HepG2 (cell line): ENCODE data around the gene MAPRE3. TPM values are rescaled to one million over a fixed set of nuclear protein-coding genes. Genes with fewer than 3 reads are reported as not detected.

Experiments
- ARID2 ChIP-seq: sonication (generic); formaldehyde crosslinking; IDR thresholded peaks from 2 replicates; pipeline ENCODE4 v1.8.1; 2022; ENCODE audit warnings: mild to moderate bottlenecking, missing genetic modification reagents, borderline replicate concordance
- EZH2 ChIP-seq: conservative IDR thresholded peaks from 2 replicates; pipeline ENCODE4 v1.6.1; 2012; ENCODE audit warnings: mild to moderate bottlenecking, low read depth, low read length, moderate library complexity
- HIVEP1 ChIP-seq: sonication (generic); formaldehyde crosslinking; IDR thresholded peaks from 2 replicates; pipeline ENCODE4 v1.4.0; 2020; ENCODE audit warnings: mild to moderate bottlenecking, missing genetic modification reagents
- HNF4G ChIP-seq, 2 experiments: sonication (generic) in 1 of 2; formaldehyde crosslinking in 1 of 2; IDR thresholded peaks; 2 replicates each; pipeline versions ENCODE4 v1.4.0 to v1.6.1; 2011 to 2020; ENCODE audit warnings: borderline replicate concordance in 2 of 2, low read depth in 2 of 2, mild to moderate bottlenecking in 2 of 2, low read length in 1 of 2, missing genetic modification reagents in 1 of 2, moderate library complexity in 1 of 2
- MAF1 ChIP-seq: sonication (generic); formaldehyde crosslinking; IDR thresholded peaks from 2 replicates; pipeline ENCODE4 v1.5.0; 2020; ENCODE audit warnings: missing genetic modification reagents, borderline replicate concordance
- NFIB ChIP-seq: sonication (generic); formaldehyde crosslinking; IDR thresholded peaks from 2 replicates; pipeline ENCODE4 v1.9.0; 2021; ENCODE audit warnings: missing genetic modification reagents, mild to moderate bottlenecking, borderline replicate concordance
- NFIC ChIP-seq: IDR thresholded peaks from 2 replicates; pipeline ENCODE4 v1.6.1; 2012; ENCODE audit warnings: mild to moderate bottlenecking, low read length, inconsistent platforms
- PAX8 ChIP-seq: sonication (generic); formaldehyde crosslinking; IDR thresholded peaks from 2 replicates; pipeline ENCODE4 v1.8.0; 2022; ENCODE audit warnings: mild to moderate bottlenecking, missing genetic modification reagents, borderline replicate concordance
- POLR2G ChIP-seq: fragments of 200-400 bp; formaldehyde crosslinking; IDR thresholded peaks from 2 replicates; pipeline ENCODE4 v1.6.1; 2018; ENCODE audit warnings: mild to moderate bottlenecking, low read depth, low read length, moderate library complexity
- SMAD1 ChIP-seq: sonication (generic); formaldehyde crosslinking; IDR thresholded peaks from 2 replicates; pipeline ENCODE4 v1.4.0; 2020; ENCODE audit warnings: missing genetic modification reagents, low read depth, mild to moderate bottlenecking, borderline replicate concordance
- SRSF9 ChIP-seq: fragments of 200-400 bp; formaldehyde crosslinking; IDR thresholded peaks from 2 replicates; pipeline ENCODE4 v1.6.1; 2018; ENCODE audit warnings: borderline replicate concordance, mild to moderate bottlenecking, low read depth, low read length; ENCODE audit not compliant: insufficient read depth, poor library complexity, severe bottlenecking
- ZNF382 ChIP-seq: sonication (generic); formaldehyde crosslinking; IDR thresholded peaks from 2 replicates; pipeline ENCODE4 v1.5.0; 2020; ENCODE audit warnings: missing genetic modification reagents, mild to moderate bottlenecking, borderline replicate concordance
- ZNF569 ChIP-seq: sonication (generic); formaldehyde crosslinking; IDR thresholded peaks from 2 replicates; pipeline ENCODE4 v1.5.0; 2020; ENCODE audit warnings: mild to moderate bottlenecking, missing genetic modification reagents, moderate library complexity, borderline replicate concordance
- ZNF747 ChIP-seq: sonication (generic); formaldehyde crosslinking; IDR thresholded peaks from 2 replicates; pipeline ENCODE4 v1.8.1; 2023; ENCODE audit warnings: missing genetic modification reagents, mild to moderate bottlenecking, borderline replicate concordance
- polyA plus RNA-seq, 8 experiments: library from polyadenylated mRNA; depleted of rRNA in 3 of 8; stranded (reverse) in 7 of 8; unstranded in 1 of 8; fragments of >200 nt; fragmentation: Illumina TruSeq in 4 of 8; extraction: Trizol in 4 of 8; gene quantifications; 2 replicates each; pipeline versions ENCODE4 v1.2.1 to v1.2.3, GENCODE V29; 2011 to 2016; ENCODE audit warnings: low read depth in 4 of 8, missing spikeins in 1 of 8, mixed read lengths in 1 of 8; ENCODE audit not compliant: insufficient read depth in 1 of 8
- total RNA-seq, 5 experiments: library from RNA; depleted of rRNA; stranded (reverse); fragments of >200 nt; fragmentation: Illumina TruSeq; extraction: Trizol; gene quantifications; 2 replicates each; pipeline ENCODE4 v1.2.3, GENCODE V29; 2016; ENCODE audit warnings: low read depth in 1 of 5
- TF ChIP-seq, protein P1 (sequence below): sonication (generic); formaldehyde crosslinking; IDR thresholded peaks from 2 replicates; pipeline ENCODE4 v1.5.0; 2020; ENCODE audit warnings: missing genetic modification reagents
- TF ChIP-seq, protein P2 (sequence below), 2 experiments: sonication (generic) in 1 of 2; formaldehyde crosslinking in 1 of 2; IDR thresholded peaks; 2 replicates each; pipeline versions ENCODE4 v1.4.0 to v1.6.1; 2016 to 2020; ENCODE audit warnings: borderline replicate concordance in 1 of 2, low read depth in 1 of 2, mild to moderate bottlenecking in 1 of 2, missing genetic modification reagents in 1 of 2
- TF ChIP-seq, protein P3 (sequence below): sonication (generic); formaldehyde crosslinking; IDR thresholded peaks from 2 replicates; pipeline ENCODE4 v1.8.0; 2022; ENCODE audit warnings: mild to moderate bottlenecking, missing genetic modification reagents
- TF ChIP-seq, protein P4 (sequence below): sonication (generic); formaldehyde crosslinking; IDR thresholded peaks from 2 replicates; pipeline ENCODE4 v1.5.0; 2020; ENCODE audit warnings: mild to moderate bottlenecking, missing genetic modification reagents, borderline replicate concordance

The MAPRE3 gene
- total and polyA plus RNA-seq, 2 of the 13 experiments (the other 11 are each of a cell fraction or from before 2014, with no cell fraction given), result 0.31 to 0.91 TPM

DNA sequence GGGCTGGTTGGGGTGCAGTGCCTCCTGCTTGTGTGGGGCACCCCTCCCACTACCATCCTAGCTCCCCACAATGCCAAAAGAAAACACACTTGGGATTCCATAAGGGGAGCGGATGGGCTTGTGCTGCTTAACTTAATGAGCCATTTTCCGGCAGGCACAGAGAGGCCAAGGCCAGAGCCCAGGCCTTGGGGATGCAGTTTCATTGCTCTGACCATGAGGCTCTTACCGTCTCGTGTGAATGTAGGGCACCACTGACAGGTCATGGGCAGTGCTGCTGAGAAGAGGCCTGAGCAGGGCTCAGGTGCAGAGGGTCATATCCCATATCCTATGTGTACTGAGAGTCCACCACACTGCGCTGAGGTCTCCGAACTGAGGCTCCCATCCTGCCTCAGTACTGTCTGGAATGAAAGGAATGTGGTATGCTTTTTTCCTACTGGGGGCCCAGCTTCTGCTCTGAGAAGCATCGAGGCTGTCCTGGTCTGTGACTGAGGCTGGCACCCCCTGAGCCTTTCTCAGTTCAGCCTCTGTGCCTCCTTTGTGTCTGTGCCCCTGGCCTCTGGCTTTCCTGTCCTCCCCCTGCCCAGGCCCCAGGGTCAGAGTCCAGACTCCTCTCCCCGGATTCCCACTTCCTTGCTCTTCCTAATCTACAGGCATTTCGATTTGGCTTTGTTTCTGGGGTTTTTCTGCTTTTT, 45.2 kb upstream of the MAPRE3 start (continued):
- peak; percentile 56 for TF ChIP-seq HIVEP1 (CRISPR knock-in tag)
- no peak for TF ChIP-seq EZH2
- TF ChIP-seq HNF4G (IDR thresholded peaks at IDR 0.05; ENCODE audit: borderline replicate concordance, low read depth, low read length), result peak; percentile 98
- peak; percentile 96; the same call in 1 of the 2 replicates for TF ChIP-seq HNF4G (CRISPR knock-in tag; IDR thresholded peaks at IDR 0.05; ENCODE audit: borderline replicate concordance, low read depth)
- TF ChIP-seq, protein P1, sequence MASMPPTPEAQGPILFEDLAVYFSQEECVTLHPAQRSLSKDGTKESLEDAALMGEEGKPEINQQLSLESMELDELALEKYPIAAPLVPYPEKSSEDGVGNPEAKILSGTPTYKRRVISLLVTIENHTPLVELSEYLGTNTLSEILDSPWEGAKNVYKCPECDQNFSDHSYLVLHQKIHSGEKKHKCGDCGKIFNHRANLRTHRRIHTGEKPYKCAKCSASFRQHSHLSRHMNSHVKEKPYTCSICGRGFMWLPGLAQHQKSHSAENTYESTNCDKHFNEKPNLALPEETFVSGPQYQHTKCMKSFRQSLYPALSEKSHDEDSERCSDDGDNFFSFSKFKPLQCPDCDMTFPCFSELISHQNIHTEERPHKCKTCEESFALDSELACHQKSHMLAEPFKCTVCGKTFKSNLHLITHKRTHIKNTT (CRISPR knock-in tag), result no peak
- TF ChIP-seq SMAD1 (CRISPR knock-in tag), result peak; percentile 29; the same call in 1 of the 2 replicates
- no peak for TF ChIP-seq NFIC
- TF ChIP-seq, protein P2, sequence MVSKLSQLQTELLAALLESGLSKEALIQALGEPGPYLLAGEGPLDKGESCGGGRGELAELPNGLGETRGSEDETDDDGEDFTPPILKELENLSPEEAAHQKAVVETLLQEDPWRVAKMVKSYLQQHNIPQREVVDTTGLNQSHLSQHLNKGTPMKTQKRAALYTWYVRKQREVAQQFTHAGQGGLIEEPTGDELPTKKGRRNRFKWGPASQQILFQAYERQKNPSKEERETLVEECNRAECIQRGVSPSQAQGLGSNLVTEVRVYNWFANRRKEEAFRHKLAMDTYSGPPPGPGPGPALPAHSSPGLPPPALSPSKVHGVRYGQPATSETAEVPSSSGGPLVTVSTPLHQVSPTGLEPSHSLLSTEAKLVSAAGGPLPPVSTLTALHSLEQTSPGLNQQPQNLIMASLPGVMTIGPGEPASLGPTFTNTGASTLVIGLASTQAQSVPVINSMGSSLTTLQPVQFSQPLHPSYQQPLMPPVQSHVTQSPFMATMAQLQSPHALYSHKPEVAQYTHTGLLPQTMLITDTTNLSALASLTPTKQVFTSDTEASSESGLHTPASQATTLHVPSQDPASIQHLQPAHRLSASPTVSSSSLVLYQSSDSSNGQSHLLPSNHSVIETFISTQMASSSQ (IDR thresholded peaks at IDR 0.05; ENCODE audit: low read depth), result no peak
- TF ChIP-seq, protein P2 (CRISPR knock-in tag; IDR thresholded peaks at IDR 0.05; ENCODE audit: borderline replicate concordance), result peak; percentile 53; the same call in 1 of the 2 replicates
- TF ChIP-seq ZNF747 (CRISPR knock-in tag), result no peak; the same call in 1 of the 2 replicates
- TF ChIP-seq POLR2G, result peak; percentile 69
- TF ChIP-seq ARID2, result no peak
- no peak for TF ChIP-seq SRSF9
- TF ChIP-seq, protein P3, sequence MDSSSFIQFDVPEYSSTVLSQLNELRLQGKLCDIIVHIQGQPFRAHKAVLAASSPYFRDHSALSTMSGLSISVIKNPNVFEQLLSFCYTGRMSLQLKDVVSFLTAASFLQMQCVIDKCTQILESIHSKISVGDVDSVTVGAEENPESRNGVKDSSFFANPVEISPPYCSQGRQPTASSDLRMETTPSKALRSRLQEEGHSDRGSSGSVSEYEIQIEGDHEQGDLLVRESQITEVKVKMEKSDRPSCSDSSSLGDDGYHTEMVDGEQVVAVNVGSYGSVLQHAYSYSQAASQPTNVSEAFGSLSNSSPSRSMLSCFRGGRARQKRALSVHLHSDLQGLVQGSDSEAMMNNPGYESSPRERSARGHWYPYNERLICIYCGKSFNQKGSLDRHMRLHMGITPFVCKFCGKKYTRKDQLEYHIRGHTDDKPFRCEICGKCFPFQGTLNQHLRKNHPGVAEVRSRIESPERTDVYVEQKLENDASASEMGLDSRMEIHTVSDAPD (CRISPR knock-in tag), result no peak
- TF ChIP-seq NFIB, result no peak
- TF ChIP-seq MAF1 (CRISPR knock-in tag), result no peak; the same call in 1 of the 2 replicates
- no peak for TF ChIP-seq ZNF382 (CRISPR knock-in tag)
- no peak for TF ChIP-seq PAX8 (CRISPR knock-in tag)
- TF ChIP-seq, protein P4, sequence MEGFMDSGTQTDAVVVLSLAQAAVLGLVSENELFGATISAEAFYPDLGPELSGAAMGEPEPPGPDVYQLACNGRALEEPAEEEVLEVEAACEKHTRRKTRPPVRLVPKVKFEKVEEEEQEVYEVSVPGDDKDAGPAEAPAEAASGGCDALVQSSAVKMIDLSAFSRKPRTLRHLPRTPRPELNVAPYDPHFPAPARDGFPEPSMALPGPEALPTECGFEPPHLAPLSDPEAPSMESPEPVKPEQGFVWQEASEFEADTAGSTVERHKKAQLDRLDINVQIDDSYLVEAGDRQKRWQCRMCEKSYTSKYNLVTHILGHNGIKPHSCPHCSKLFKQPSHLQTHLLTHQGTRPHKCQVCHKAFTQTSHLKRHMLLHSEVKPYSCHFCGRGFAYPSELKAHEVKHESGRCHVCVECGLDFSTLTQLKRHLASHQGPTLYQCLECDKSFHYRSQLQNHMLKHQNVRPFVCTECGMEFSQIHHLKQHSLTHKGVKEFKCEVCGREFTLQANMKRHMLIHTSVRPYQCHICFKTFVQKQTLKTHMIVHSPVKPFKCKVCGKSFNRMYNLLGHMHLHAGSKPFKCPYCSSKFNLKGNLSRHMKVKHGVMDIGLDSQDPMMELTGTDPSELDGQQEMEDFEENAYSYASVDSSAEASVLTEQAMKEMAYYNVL (CRISPR knock-in tag), result peak; percentile 81
- no peak for TF ChIP-seq ZNF569 (CRISPR knock-in tag)
